ENCODE measurements around the gene GTF2IRD1. TPM values are rescaled to one million over a fixed set of nuclear protein-coding genes. Genes with fewer than 3 reads are reported as not detected.
A peak's percentile ranks its signal among the peaks of the same experiment; 100 is the strongest.

GTF2IRD1 gene
- total RNA-seq, 1 experiment from 2014 or later = 42.9 TPM

GRCh38 chr7:74467876-74468275 lies 14.2 kb downstream of the GTF2IRD1 start:
- no peak for TF ChIP-seq AR (CRISPR knock-in tag; IDR thresholded peaks at IDR 0.05)
- no peak for TF ChIP-seq TP53 (CRISPR knock-in tag; IDR thresholded peaks at IDR 0.05)
- TF ChIP-seq ZNF219 (CRISPR knock-in tag; IDR thresholded peaks at IDR 0.05; ENCODE audit: borderline replicate concordance) = no peak
- no peak for TF ChIP-seq STAT6 (CRISPR knock-in tag; conservative IDR thresholded peaks at IDR 0.05; ENCODE audit: low read depth)
- no peak for TF ChIP-seq NR2C2 (CRISPR knock-in tag; IDR thresholded peaks at IDR 0.05)
- TF ChIP-seq ZBTB43 (CRISPR knock-in tag; IDR thresholded peaks at IDR 0.05) = no peak
- no peak for TF ChIP-seq NFATC4 (CRISPR knock-in tag; IDR thresholded peaks at IDR 0.05)
- TF ChIP-seq ZNF396 (CRISPR knock-in tag; IDR thresholded peaks at IDR 0.05; ENCODE audit: borderline replicate concordance) = no peak
- no peak for TF ChIP-seq CDX4 (CRISPR knock-in tag; IDR thresholded peaks at IDR 0.05; ENCODE audit: borderline replicate concordance)
- no peak for DNase-seq (ENCODE audit: low spot score)
- Mint-ChIP-seq H3K4me1 (peaks cover 2% of the 10 kb centered on the region), H3K36me3 (no peaks in the 10 kb centered on the region; the same call in 1 of the 2 replicates), H3K27ac (0 out of 2 replicates have a peak overlapping the region, but pooled peaks have one; percentile 25), H3K9me3 (no peaks in the 10 kb centered on the region), H3K4me3 (no peak overlapping the region), H3K27me3 (ENCODE audit: low read depth) (no peaks in the 10 kb centered on the region)
- ChIA-PET POLR2A (no interaction called here), CTCF (interaction anchor here (0.5 to 0.7 kb wide), 3 partner anchors 9 to 117 kb away, joined by 3 read pairs; no protein-coding TSS in a partner anchor)
- no peak for ATAC-seq

- Mint-ChIP-seq H3K9me3 (no peaks in the 10 kb centered on the region), H3K27ac (no peak overlapping the region), H3K4me3 (no peak overlapping the region), H3K4me1 (peaks cover 6% of the 10 kb centered on the region), H3K36me3 (no peaks in the 10 kb centered on the region; the same call in 1 of the 2 replicates), H3K27me3 (ENCODE audit: low read depth) (no peaks in the 10 kb centered on the region)
- no peak for TF ChIP-seq MXD4 (CRISPR knock-in tag; IDR thresholded peaks at IDR 0.05; ENCODE audit: borderline replicate concordance)
- TF ChIP-seq AFF4 (CRISPR knock-in tag; IDR thresholded peaks at IDR 0.05; ENCODE audit: borderline replicate concordance) = no peak
- TF ChIP-seq ZNF138 (CRISPR knock-in tag; conservative IDR thresholded peaks at IDR 0.05) = no peak
- TF ChIP-seq ZNF281 (CRISPR knock-in tag; IDR thresholded peaks at IDR 0.05) = no peak
- no peak for TF ChIP-seq RELA (CRISPR knock-in tag; IDR thresholded peaks at IDR 0.05; ENCODE audit: borderline replicate concordance)
- no peak for TF ChIP-seq ZNF416 (CRISPR knock-in tag; IDR thresholded peaks at IDR 0.05)
- TF ChIP-seq ZNF396 (CRISPR knock-in tag; IDR thresholded peaks at IDR 0.05; ENCODE audit: borderline replicate concordance) = no peak
- TF ChIP-seq ZNF219 (CRISPR knock-in tag; IDR thresholded peaks at IDR 0.05; ENCODE audit: borderline replicate concordance) = no peak
- ChIA-PET CTCF (interaction anchor here (0.6 to 1.6 kb wide), 3 partner anchors 21 to 99 kb away, joined by 3 to 4 read pairs (median 4); no protein-coding TSS in a partner anchor), POLR2A (interaction anchor here (0.6 kb wide), 1 partner anchor 148 kb away, joined by 3 read pairs; no protein-coding TSS in a partner anchor)
- ATAC-seq (no peak), DNase-seq (ENCODE audit: low spot score) (no peak)
These were observed 16.8 kb downstream of the GTF2IRD1 start for GRCh38 chr7:74470504-74470903.
